GM19043 (cell line): ENCODE data around the gene RBSN.
A peak's percentile ranks its signal among the peaks of the same experiment; 100 is the strongest.
"Not testable (repeated sequence)": the region's sequence is repeated elsewhere in the genome, so short reads cannot be mapped to it uniquely, and the experiment has no call there.

Source experiments
- ATAC-seq: cut with Tn5 transposase; IDR thresholded peaks from one replicate; pipeline ENCODE4 v1.9.1; 2021; ENCODE audit warnings: low read depth; ENCODE audit not compliant: unreplicated experiment

RBSN gene

GRCh38 chr3:15098503-15099363, at the start of gene RBSN:
TSS of gene RBSN (minus strand) at chr3:15099148. CDS start at chr3:15096120, 3,028 bp downstream.
- peak; percentile 86 for ATAC-seq

GRCh38 chr3:15148614-15149013, 49.7 kb upstream of the RBSN start:
- no peak for ATAC-seq

GRCh38 chr3:15136885-15137284, 37.9 kb upstream of the RBSN start:
- not testable (repeated sequence) for ATAC-seq

- ATAC-seq: not testable (repeated sequence)
Observed at GRCh38 chr3:15134968-15135367, 36.0 kb upstream of the RBSN start.

- not testable (repeated sequence) for ATAC-seq
Observed at GRCh38 chr3:15128403-15128802, 29.5 kb upstream of the RBSN start.

GRCh38 chr3:15126975-15127374, 28.0 kb upstream of the RBSN start:
- not testable (repeated sequence) for ATAC-seq

GRCh38 chr3:15122398-15122797, 23.4 kb upstream of the RBSN start:
- no peak for ATAC-seq

GRCh38 chr3:15121936-15122335, 23.0 kb upstream of the RBSN start:
- ATAC-seq: no peak

GRCh38 chr3:15120986-15121385, 22.0 kb upstream of the RBSN start:
- no peak for ATAC-seq

GRCh38 chr3:15117011-15117410, 18.1 kb upstream of the RBSN start:
- no peak for ATAC-seq

- ATAC-seq: no peak
Observed at GRCh38 chr3:15116032-15116669, 17.2 kb upstream of the RBSN start.

GRCh38 chr3:15114466-15115358, 15.8 kb upstream of the RBSN start:
- ATAC-seq: no peak

GRCh38 chr3:15113884-15114283, 14.9 kb upstream of the RBSN start:
- no peak for ATAC-seq

GRCh38 chr3:15113471-15113870, 14.5 kb upstream of the RBSN start:
- ATAC-seq: no peak

GRCh38 chr3:15112011-15112410, 13.1 kb upstream of the RBSN start:
- no peak for ATAC-seq

GRCh38 chr3:15110206-15110605, 11.3 kb upstream of the RBSN start:
- ATAC-seq: no peak

- no peak for ATAC-seq
Observed at GRCh38 chr3:15108869-15109268, 9.9 kb upstream of the RBSN start.

- ATAC-seq: peak; percentile 68
Observed at GRCh38 chr3:15108082-15108545, 9.2 kb upstream of the RBSN start.

- ATAC-seq: no peak
Observed at GRCh38 chr3:15107075-15107947, 8.4 kb upstream of the RBSN start.

GRCh38 chr3:15102836-15103235, 3.9 kb upstream of the RBSN start:
- no peak for ATAC-seq
